Heart left ventricle (tissue), 16 donors: ENCODE measurements around the gene HLCS. TPM values are rescaled to one million over a fixed set of nuclear protein-coding genes. Genes with fewer than 3 reads are reported as not detected.
"Not testable (repeated sequence)": the region's sequence is repeated elsewhere in the genome, so short reads cannot be mapped to it uniquely, and the experiment has no call there.

ENCODE experiments used
- ATAC-seq, 4 donors: fragments of 200-7000 bp; cut with Tn5 transposase; one replicate each; pipeline ENCODE4 v1.9.1; 2020 to 2022; ENCODE audit warnings: moderate library complexity in 4 of 4, mild to moderate bottlenecking in 3 of 4, moderate number of reproducible peaks in 1 of 4
- DNase-seq, 5 donors: peaks; one replicate each; pipeline ENCODE4 v3.0.0-alpha.2; 2020
- H3K27ac ChIP-seq, 12 donors: fragments of 200-600 bp; sonication (generic) in 4 of 12; one replicate each; pipeline versions ENCODE4 v1.5.0 to v1.8.0; 2016 to 2022; ENCODE audit warnings: mild to moderate bottlenecking in 2 of 12
- H3K27me3 ChIP-seq, 9 donors: fragments of 200-600 bp; sonication (generic) in 2 of 9; one replicate each; pipeline versions ENCODE4 v1.5.1 to v1.8.0; 2016 to 2022; ENCODE audit warnings: mild to moderate bottlenecking in 3 of 9
- H3K36me3 ChIP-seq, 9 donors: fragments of 200-600 bp; sonication (generic) in 2 of 9; one replicate each; pipeline versions ENCODE4 v1.5.0 to v1.8.0; 2018 to 2022; ENCODE audit warnings: mild to moderate bottlenecking in 2 of 9
- H3K4me1 ChIP-seq, 12 donors: fragments of 200-600 bp; sonication (generic) in 4 of 12; one replicate each; pipeline versions ENCODE4 v1.5.0 to v1.8.0; 2016 to 2022; ENCODE audit warnings: mild to moderate bottlenecking in 3 of 12
- H3K4me3 ChIP-seq, 12 donors: fragments of 200-600 bp; sonication (generic) in 4 of 12; one replicate each; pipeline versions ENCODE4 v1.5.0 to v1.8.0; 2017 to 2022; ENCODE audit warnings: mild to moderate bottlenecking in 9 of 12, moderate library complexity in 4 of 12
- H3K9me3 ChIP-seq, 12 donors: fragments of 200-600 bp; sonication (generic) in 4 of 12; one replicate each; pipeline versions ENCODE4 v1.5.0 to v1.8.0; 2016 to 2022; ENCODE audit warnings: mild to moderate bottlenecking in 1 of 12
- POLR2A ChIP-seq, 2 donors: fragments of 450-650 bp; IDR thresholded peaks; one replicate each; pipeline ENCODE4 v1.6.1; 2017; ENCODE audit warnings: antibody characterized with exemption in 2 of 2, mild to moderate bottlenecking in 2 of 2, moderate library complexity in 2 of 2
- whole genome bisulfite sequencing, 4 donors: extraction: QIAGEN DNeasy Blood & Tissue Kit in 2 of 4; methylation state at CpG; one replicate each; pipeline versions ENCODE4 v1.1.5 to v1.1.7; 2013 to 2018; 5-methylcytosine and 5-hydroxymethylcytosine counted together
- intact Hi-C, 10 donors: fragments of 100-400 bp; cut with DNase I; formaldehyde crosslinking; loops; one replicate each; pipeline versions ENCODE4 v1.11.1 to v1.14.2; 2022
- polyA plus RNA-seq, 2 donors: library from polyadenylated mRNA; stranded (reverse); fragments of 200-250 nt; gene quantifications; one replicate each; pipeline ENCODE4 v1.2.3, GENCODE V29; 2013
- total RNA-seq, 9 donors: library from RNA; depleted of rRNA in 2 of 9; stranded (reverse); fragments of >200 nt in 2 of 9; fragmentation: NEBNext Ultra II Directional in 3 of 9; extraction: Animal tissue kit (Norgen Biotek cat#: 25700) in 3 of 9; gene quantifications; one replicate each; pipeline versions ENCODE4 v1.1.0 to v1.2.4, GENCODE V29; 2016 to 2023
- TF ChIP-seq, protein P1 (sequence below), 12 donors: fragments of 200-600 bp; sonication (generic) in 4 of 12; IDR thresholded peaks; one replicate each; pipeline versions ENCODE4 v1.5.0 to v1.8.0; 2018 to 2022; ENCODE audit warnings: antibody characterized with exemption in 12 of 12, mild to moderate bottlenecking in 5 of 12
- donor health status: ischemic (EF 13 %, LVEDD 7.1; RV severe dilation, severe dysfunction).
- donor health status: healthy with polysubstance abuse.
- donor health status: DM: no; HTN: yes; CAD: no.
- donor health status: DM: no; HTN: no; CAD: no.
- donor health status: ischemic (EF 25% LVEDD 6.9; RV normal size, moderate dysfunction).
- donor health status: ischemic (EF 25% LVEDD 5.7; RV mildly dilated, moderate dysfunction).
- donor health status: healthy.
- donor health status: DM: yes; HTN: yes; CAD: no.
- donor health status: ischemic (EF 35%, LVEDD 5.7; RV mildly dilated, moderate dysfunction).
- donor health status: nonischemic (EF 11% LVEDD 7.7; RV severe dilation, severe dysfunction).
- donor health status: DM: yes; HTN: yes; CAD: no.
- donor health status: PGD.
- donor health status: ischemic (EF 29% LVEDD 5.4; RV normal size, mild dysfunction).
- donor health status: nonischemic (EF 23%, LVEDD 6.1; RV moderate dilation, normal function).

The HLCS gene
- total and polyA plus RNA-seq, 11 donors: 1.8 to 15.2 (median 6.2) TPM

DNA sequence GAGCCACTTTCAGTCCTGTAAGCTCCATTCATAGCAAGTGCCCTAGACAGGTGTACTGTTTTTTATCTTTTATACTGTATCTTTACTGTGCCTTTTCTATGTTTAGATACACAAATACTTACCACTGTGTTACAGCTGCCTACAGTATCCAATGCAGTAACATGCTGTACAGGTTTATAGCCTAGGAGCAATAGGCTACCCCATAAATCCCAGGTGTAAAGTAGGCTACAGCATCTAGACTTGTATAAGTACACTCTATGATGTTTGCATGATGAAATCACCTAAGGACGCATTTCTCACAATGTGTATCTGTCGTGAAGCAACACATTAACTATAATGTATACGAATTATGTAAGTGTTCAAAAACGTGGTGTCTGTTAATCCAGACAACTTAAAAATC, 10.7 kb downstream of the HLCS start:
- Histone ChIP-seq H3K27me3 (no peaks in the 10 kb centered on the region), H3K9me3 (no peaks in the 10 kb centered on the region), H3K36me3 (peaks cover 0 to 18% (median 3%) of the 10 kb centered on the region in 9 donors), H3K27ac (no peak overlapping the region), H3K4me3 (no peak overlapping the region), H3K4me1 (no peaks in the 10 kb centered on the region)
- TF ChIP-seq POLR2A (IDR thresholded peaks at IDR 0.05): no peak
- TF ChIP-seq, protein P1, sequence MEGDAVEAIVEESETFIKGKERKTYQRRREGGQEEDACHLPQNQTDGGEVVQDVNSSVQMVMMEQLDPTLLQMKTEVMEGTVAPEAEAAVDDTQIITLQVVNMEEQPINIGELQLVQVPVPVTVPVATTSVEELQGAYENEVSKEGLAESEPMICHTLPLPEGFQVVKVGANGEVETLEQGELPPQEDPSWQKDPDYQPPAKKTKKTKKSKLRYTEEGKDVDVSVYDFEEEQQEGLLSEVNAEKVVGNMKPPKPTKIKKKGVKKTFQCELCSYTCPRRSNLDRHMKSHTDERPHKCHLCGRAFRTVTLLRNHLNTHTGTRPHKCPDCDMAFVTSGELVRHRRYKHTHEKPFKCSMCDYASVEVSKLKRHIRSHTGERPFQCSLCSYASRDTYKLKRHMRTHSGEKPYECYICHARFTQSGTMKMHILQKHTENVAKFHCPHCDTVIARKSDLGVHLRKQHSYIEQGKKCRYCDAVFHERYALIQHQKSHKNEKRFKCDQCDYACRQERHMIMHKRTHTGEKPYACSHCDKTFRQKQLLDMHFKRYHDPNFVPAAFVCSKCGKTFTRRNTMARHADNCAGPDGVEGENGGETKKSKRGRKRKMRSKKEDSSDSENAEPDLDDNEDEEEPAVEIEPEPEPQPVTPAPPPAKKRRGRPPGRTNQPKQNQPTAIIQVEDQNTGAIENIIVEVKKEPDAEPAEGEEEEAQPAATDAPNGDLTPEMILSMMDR (IDR thresholded peaks at IDR 0.05): no peak
- intact Hi-C loops: no loop called here
- 96 to 97% (median 96%) methylated on average over 4 of the region's 4 CpGs for WGBS, 4 donors
- no peak for ATAC-seq
- no peak for DNase-seq

DNA sequence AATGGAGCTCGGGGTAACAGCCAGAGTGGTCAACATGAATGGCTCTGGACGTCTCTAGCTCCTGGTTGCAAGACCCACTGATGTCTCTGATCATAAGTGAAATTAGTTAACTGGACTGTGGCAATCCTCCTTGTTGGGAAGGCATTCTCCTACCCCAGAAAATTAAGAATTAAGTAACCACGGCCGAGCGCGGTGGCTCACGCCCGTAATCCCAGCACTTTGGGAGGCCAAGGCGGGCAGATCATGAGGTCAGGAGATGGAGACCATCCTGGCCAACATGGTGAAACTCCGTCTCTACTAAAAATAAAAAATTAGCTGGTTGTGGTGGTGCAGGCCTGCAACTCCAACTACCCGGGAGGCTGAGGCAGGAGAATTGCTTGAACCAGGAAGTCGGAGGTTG, 14.1 kb downstream of the HLCS start:
- H3K27ac ChIP-seq, intact Hi-C loops, ATAC-seq, H3K9me3 ChIP-seq, H3K4me1 ChIP-seq, H3K4me3 ChIP-seq, DNase-seq, H3K27me3 ChIP-seq: not testable (repeated sequence)
- 95 to 98% (median 96%) methylated on average over 12 of the region's 12 CpGs for WGBS, 4 donors
- H3K36me3 ChIP-seq: peaks cover 0 to 14% (median 3%) of the 10 kb centered on the region in 9 donors

DNA sequence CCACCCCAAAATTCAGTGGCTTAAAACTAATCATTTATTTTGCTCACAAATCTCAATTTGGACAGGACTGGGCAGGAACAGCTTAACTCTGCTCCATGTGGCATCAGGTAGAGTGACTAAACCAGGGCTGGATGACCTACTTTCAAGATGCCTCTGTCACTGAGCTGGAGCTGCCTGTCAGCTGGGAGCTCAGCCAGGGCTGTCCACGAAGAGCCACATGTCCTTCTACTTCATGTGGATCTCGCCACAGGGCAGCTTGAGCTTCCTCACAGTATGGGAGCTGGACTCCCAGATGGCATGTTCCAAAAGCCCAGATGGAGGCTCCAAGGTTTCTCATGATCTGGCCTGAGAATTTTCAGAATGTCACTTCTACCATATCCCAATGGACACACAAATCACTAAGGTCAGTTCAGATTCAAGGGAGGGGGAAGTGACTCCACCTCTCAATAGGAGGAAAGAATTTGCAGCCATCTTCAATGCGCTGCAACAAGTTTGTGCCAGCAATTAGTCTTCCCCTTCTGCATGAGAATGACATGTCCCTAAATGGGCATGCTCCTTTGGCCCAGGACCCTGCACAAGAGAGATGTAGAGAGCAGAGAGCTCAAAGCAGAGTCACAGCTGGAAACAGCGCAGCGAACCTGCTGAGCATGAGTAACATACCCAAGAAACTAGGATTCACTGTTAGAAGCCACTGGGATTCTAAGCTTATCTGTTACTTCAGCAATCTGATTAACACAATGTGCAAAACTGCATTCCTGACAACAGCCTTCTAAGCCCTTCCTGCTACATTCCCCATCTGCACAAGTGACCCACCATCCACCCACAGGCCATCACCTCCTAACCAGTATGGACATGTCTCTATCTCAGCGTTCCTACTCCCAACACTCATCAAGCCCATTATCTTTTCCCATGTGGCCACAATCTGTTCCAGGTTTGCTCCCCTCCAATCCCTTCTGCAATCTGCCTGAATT, 17.0 kb downstream of the HLCS start:
- Histone ChIP-seq H3K27ac (no peak overlapping the region), H3K4me3 (no peak overlapping the region), H3K27me3 (no peaks in the 10 kb centered on the region), H3K4me1 (no peaks in the 10 kb centered on the region), H3K36me3 (peaks cover 0 to 16% (median 0%) of the 10 kb centered on the region in 9 donors), H3K9me3 (peaks cover 0 to 7% (median 1%) of the 10 kb centered on the region in 12 donors)
- no peak for ATAC-seq
- no peak for DNase-seq
- 92 to 97% (median 94%) methylated on average over 6 of the region's 6 CpGs for WGBS, 4 donors
- TF ChIP-seq, protein P1 (IDR thresholded peaks at IDR 0.05): no peak
- TF ChIP-seq POLR2A (IDR thresholded peaks at IDR 0.05): no peak
- intact Hi-C loops: no loop called here

DNA sequence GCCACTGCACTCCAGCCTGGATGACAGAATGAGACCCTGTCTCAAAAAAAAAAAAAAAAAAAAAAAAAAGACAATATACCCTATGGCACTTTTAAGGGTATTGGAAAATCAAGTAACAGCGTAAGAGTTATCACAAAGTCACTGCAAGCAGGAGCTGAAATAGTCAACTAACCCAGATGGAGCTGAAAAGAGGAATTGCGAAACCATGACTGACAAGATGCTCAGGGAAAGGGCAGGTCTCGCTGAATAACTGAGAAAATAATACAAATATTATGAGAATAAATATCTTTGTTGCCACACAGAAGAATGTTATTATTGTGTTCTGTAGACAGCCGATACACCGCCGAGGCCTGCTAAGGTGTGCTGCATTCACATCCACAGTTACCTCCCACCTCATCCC, 17.8 kb downstream of the HLCS start:
- TF ChIP-seq, protein P1 (IDR thresholded peaks at IDR 0.05): no peak
- TF ChIP-seq POLR2A (IDR thresholded peaks at IDR 0.05): no peak
- H3K4me1 ChIP-seq: no peaks in the 10 kb centered on the region
- WGBS, 4 donors: 96 to 99% (median 97%) methylated on average over 6 of the region's 6 CpGs
- ATAC-seq (no peak), DNase-seq (no peak)
- no peak overlapping the region for H3K4me3 ChIP-seq
- intact Hi-C loops: no loop called here
- H3K27ac ChIP-seq: no peak overlapping the region
- no peaks in the 10 kb centered on the region for H3K27me3 ChIP-seq
- peaks cover 0 to 7% (median 1%) of the 10 kb centered on the region in 12 donors for H3K9me3 ChIP-seq
- H3K36me3 ChIP-seq: peaks cover 0 to 16% (median 0%) of the 10 kb centered on the region in 9 donors
